IMR-90 (cell line): ENCODE results near the gene OBP2A.

Experiments used
- BHLHE40 ChIP-seq: fragments of 150-350 bp; IDR thresholded peaks from 2 replicates; pipeline ENCODE4 v1.6.1; 2016; ENCODE audit warnings: mild to moderate bottlenecking, low read depth, low read length
- CEBPB ChIP-seq: IDR thresholded peaks from 2 replicates; pipeline ENCODE4 v1.6.1; 2012; ENCODE audit warnings: low read depth, low read length, improper control_type of control experiment
- FOS ChIP-seq: fragments of 150-350 bp; IDR thresholded peaks from 2 replicates; pipeline ENCODE4 v1.6.1; 2016; ENCODE audit warnings: low read depth, low read length
- MAFK ChIP-seq: IDR thresholded peaks from 2 replicates; pipeline ENCODE4 v1.6.1; 2012; ENCODE audit warnings: low read depth, low read length, improper control_type of control experiment
- MXI1 ChIP-seq: IDR thresholded peaks from 2 replicates; pipeline ENCODE4 v1.6.1; 2012; ENCODE audit warnings: low read depth, mild to moderate bottlenecking, low read length, moderate library complexity, borderline replicate concordance
- POLR2A ChIP-seq: IDR thresholded peaks from 2 replicates; pipeline ENCODE4 v1.6.1; 2012; ENCODE audit warnings: mild to moderate bottlenecking, low read depth, low read length
- RAD21 ChIP-seq: IDR thresholded peaks from 2 replicates; pipeline ENCODE4 v1.6.1; 2012; ENCODE audit warnings: low read length, improper control_type of control experiment
- RFX5 ChIP-seq: IDR thresholded peaks from 2 replicates; pipeline ENCODE4 v1.8.0; 2012; ENCODE audit warnings: low read depth, mild to moderate bottlenecking, low read length, moderate library complexity
- SMC3 ChIP-seq: fragments of 150-350 bp; IDR thresholded peaks from 2 replicates; pipeline ENCODE4 v1.6.1; 2016; ENCODE audit warnings: low read depth, mild to moderate bottlenecking, antibody characterized with exemption, low read length, moderate library complexity
- USF2 ChIP-seq: fragments of 150-350 bp; IDR thresholded peaks from 2 replicates; pipeline ENCODE4 v1.6.1; 2017; ENCODE audit warnings: mild to moderate bottlenecking, antibody characterized with exemption, low read length, low read depth
- TF ChIP-seq, protein P1 (sequence below): conservative IDR thresholded peaks from 2 replicates; pipeline ENCODE4 v1.5.1; 2012; ENCODE audit warnings: mild to moderate bottlenecking, low read depth, low read length, improper control_type of control experiment
- TF ChIP-seq, protein P2 (sequence below): fragments of 150-350 bp; IDR thresholded peaks from 2 replicates; pipeline ENCODE4 v1.6.1; 2016; ENCODE audit warnings: low read depth, mild to moderate bottlenecking, low read length, moderate library complexity, borderline replicate concordance

DNA sequence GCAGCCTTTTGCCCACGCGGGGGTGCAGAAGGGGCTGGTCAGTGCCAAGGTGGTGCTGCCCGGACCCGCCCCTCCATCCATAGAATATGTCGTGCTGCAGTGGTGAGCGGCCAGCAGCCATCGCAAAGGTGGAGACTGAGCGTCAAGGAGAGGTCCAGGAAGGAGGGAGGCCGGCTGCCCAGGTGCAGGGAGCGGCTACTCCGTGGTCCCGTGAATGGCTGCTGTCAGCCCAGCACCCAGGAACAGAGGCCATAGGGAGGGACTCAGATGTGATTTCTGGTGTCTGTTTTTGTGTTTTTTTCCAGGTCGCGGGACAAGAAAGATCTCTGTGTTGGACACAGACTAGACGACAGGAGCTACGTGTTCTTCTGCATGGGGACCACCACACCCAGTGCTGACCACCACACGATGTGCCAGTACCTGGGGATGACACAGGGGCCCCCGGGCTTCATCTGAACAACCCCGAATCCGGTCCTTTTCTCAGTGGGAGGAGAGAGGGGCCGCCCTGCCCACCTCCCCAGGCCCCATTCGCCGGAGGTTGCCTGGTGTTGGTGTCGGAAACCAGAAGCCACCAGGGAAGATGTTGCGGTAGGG is 44.7 kb downstream of the OBP2A start:
- no peak for TF ChIP-seq MAFK
- TF ChIP-seq BHLHE40, result no peak
- TF ChIP-seq, protein P1, sequence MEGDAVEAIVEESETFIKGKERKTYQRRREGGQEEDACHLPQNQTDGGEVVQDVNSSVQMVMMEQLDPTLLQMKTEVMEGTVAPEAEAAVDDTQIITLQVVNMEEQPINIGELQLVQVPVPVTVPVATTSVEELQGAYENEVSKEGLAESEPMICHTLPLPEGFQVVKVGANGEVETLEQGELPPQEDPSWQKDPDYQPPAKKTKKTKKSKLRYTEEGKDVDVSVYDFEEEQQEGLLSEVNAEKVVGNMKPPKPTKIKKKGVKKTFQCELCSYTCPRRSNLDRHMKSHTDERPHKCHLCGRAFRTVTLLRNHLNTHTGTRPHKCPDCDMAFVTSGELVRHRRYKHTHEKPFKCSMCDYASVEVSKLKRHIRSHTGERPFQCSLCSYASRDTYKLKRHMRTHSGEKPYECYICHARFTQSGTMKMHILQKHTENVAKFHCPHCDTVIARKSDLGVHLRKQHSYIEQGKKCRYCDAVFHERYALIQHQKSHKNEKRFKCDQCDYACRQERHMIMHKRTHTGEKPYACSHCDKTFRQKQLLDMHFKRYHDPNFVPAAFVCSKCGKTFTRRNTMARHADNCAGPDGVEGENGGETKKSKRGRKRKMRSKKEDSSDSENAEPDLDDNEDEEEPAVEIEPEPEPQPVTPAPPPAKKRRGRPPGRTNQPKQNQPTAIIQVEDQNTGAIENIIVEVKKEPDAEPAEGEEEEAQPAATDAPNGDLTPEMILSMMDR, result no peak
- no peak for TF ChIP-seq CEBPB
- no peak for TF ChIP-seq USF2
- no peak for TF ChIP-seq POLR2A
- no peak for TF ChIP-seq FOS
- no peak for TF ChIP-seq RAD21
- no peak for TF ChIP-seq MXI1
- TF ChIP-seq, protein P2, sequence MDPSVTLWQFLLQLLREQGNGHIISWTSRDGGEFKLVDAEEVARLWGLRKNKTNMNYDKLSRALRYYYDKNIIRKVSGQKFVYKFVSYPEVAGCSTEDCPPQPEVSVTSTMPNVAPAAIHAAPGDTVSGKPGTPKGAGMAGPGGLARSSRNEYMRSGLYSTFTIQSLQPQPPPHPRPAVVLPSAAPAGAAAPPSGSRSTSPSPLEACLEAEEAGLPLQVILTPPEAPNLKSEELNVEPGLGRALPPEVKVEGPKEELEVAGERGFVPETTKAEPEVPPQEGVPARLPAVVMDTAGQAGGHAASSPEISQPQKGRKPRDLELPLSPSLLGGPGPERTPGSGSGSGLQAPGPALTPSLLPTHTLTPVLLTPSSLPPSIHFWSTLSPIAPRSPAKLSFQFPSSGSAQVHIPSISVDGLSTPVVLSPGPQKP, result no peak
- no peak for TF ChIP-seq SMC3
- TF ChIP-seq RFX5, result no peak
